OCI-LY1 (cell line): ENCODE measurements around the gene CLDN25.

Experiments used
- EZH2 ChIP-seq: fragments of 200-600 bp; sonication (generic), shearing (Covaris generic); IDR thresholded peaks from 2 replicates; pipeline ENCODE4 v1.8.0; 2017; ENCODE audit warnings: borderline replicate concordance, mixed run types, mild to moderate bottlenecking, antibody characterized with exemption, low read length, moderate library complexity, mixed read lengths
- TF ChIP-seq, protein P1 (sequence below): fragments of 200-600 bp; sonication (generic), shearing (Covaris generic); IDR thresholded peaks from 2 replicates; pipeline ENCODE4 v1.5.1; 2017; ENCODE audit warnings: mild to moderate bottlenecking, antibody characterized with exemption, low read length, moderate library complexity, mixed read lengths

- TF ChIP-seq, protein P1, sequence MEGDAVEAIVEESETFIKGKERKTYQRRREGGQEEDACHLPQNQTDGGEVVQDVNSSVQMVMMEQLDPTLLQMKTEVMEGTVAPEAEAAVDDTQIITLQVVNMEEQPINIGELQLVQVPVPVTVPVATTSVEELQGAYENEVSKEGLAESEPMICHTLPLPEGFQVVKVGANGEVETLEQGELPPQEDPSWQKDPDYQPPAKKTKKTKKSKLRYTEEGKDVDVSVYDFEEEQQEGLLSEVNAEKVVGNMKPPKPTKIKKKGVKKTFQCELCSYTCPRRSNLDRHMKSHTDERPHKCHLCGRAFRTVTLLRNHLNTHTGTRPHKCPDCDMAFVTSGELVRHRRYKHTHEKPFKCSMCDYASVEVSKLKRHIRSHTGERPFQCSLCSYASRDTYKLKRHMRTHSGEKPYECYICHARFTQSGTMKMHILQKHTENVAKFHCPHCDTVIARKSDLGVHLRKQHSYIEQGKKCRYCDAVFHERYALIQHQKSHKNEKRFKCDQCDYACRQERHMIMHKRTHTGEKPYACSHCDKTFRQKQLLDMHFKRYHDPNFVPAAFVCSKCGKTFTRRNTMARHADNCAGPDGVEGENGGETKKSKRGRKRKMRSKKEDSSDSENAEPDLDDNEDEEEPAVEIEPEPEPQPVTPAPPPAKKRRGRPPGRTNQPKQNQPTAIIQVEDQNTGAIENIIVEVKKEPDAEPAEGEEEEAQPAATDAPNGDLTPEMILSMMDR, result no peak
- TF ChIP-seq EZH2, result no peak
These were observed 47.5 kb upstream of the CLDN25 start for GRCh38 chr11:113732092-113732491.
